Adrenal gland (tissue), 5 donors: Measurements from ENCODE around the gene MTHFS.

Experiments
- CTCF ChIP-seq, 6 experiments: fragments of 450-650 bp in 4 of 6; fragments of 200-600 bp in 2 of 6; sonication (generic) in 1 of 6; IDR thresholded peaks; 1 replicate in 5 of 6; 2 replicates in 1 of 6; pipeline versions ENCODE4 v1.5.1 to v1.8.0; 2016 to 2021; ENCODE audit warnings: antibody characterized with exemption in 6 of 6, mild to moderate bottlenecking in 2 of 6, moderate library complexity in 1 of 6
- POLR2A ChIP-seq, 2 donors: fragments of 450-650 bp; IDR thresholded peaks; one replicate each; pipeline ENCODE4 v1.6.1; 2017; ENCODE audit warnings: antibody characterized with exemption in 2 of 2, mild to moderate bottlenecking in 2 of 2, moderate library complexity in 1 of 2
- donor health status: DM: no; HTN: no; CAD: no.

GRCh38 chr15:79844221-79844620 lies 52.6 kb downstream of the MTHFS start:
- no peak for TF ChIP-seq CTCF (IDR thresholded peaks at IDR 0.05)
- TF ChIP-seq POLR2A (IDR thresholded peaks at IDR 0.05) = no peak
